ENCODE data around the gene TMCC1.

- no peak for TF ChIP-seq POLR2A (IDR thresholded peaks at IDR 0.05; ENCODE audit: low read length)
- no peak for TF ChIP-seq GATA1 (IDR thresholded peaks at IDR 0.05; ENCODE audit: low read depth, low read length)
Measured at GRCh38 chr3:129621626-129622225, 271.8 kb downstream of the TMCC1 start.
